NCI-H69 (cell line): ENCODE data around the gene MTX3.

Source experiments
- DNase-seq: peaks from one replicate; lab custom pipeline; 2025; lab: John Stamatoyannopoulos, UW

MTX3 gene

GRCh38 chr5:79990598-79991507 is at the start of gene MTX3:
MTX3 (minus strand) TSS chr5:79991262; CDS start chr5:79991238, 24 bp downstream.
- DNase-seq: peak; percentile 96

GRCh38 chr5:80039650-80040049 is 48.6 kb upstream of the MTX3 start:
- DNase-seq: no peak

- no peak for DNase-seq
These were observed 46.3 kb upstream of the MTX3 start for GRCh38 chr5:80037366-80037765.

- DNase-seq: no peak
These were observed 45.6 kb upstream of the MTX3 start for GRCh38 chr5:80036615-80037014.

GRCh38 chr5:80035839-80036238 is 44.8 kb upstream of the MTX3 start:
- DNase-seq: no peak

- peak; percentile 41 for DNase-seq
These were observed 44.1 kb upstream of the MTX3 start, which contains the start of gene THBS4 for GRCh38 chr5:80034962-80035821. THBS4 (plus strand) TSS chr5:80035348; CDS start chr5:80035538, 190 bp downstream.

- DNase-seq: no peak
These were observed 43.5 kb upstream of the MTX3 start for GRCh38 chr5:80034559-80034958.

GRCh38 chr5:80033513-80033912 is 42.5 kb upstream of the MTX3 start:
- no peak for DNase-seq

GRCh38 chr5:80031109-80031508 is 40.0 kb upstream of the MTX3 start:
- DNase-seq: no peak

- DNase-seq: no peak
These were observed 35.8 kb upstream of the MTX3 start for GRCh38 chr5:80026841-80027240.

- DNase-seq: no peak
These were observed 34.0 kb upstream of the MTX3 start for GRCh38 chr5:80025069-80025468.

GRCh38 chr5:80010754-80011392 is 19.8 kb upstream of the MTX3 start:
- DNase-seq: peak; percentile 5

- no peak for DNase-seq
These were observed 18.1 kb upstream of the MTX3 start for GRCh38 chr5:80008995-80009765.

- no peak for DNase-seq
These were observed 11.6 kb upstream of the MTX3 start for GRCh38 chr5:80002677-80003076.

- no peak for DNase-seq
These were observed 8.7 kb upstream of the MTX3 start for GRCh38 chr5:79999722-80000121.

GRCh38 chr5:79992891-79993657 is 2.0 kb upstream of the MTX3 start:
- DNase-seq: no peak

- no peak for DNase-seq
These were observed 861 bp downstream of the MTX3 start for GRCh38 chr5:79990205-79990597.

GRCh38 chr5:79986260-79986659 is 4.8 kb downstream of the MTX3 start:
- no peak for DNase-seq

- DNase-seq: no peak
These were observed 5.8 kb downstream of the MTX3 start for GRCh38 chr5:79985288-79985687.

GRCh38 chr5:79984363-79984762 is 6.7 kb downstream of the MTX3 start:
- no peak for DNase-seq

GRCh38 chr5:79983618-79984017 is 7.4 kb downstream of the MTX3 start:
- no peak for DNase-seq
